Measurements from ENCODE around the gene SPTBN5. TPM values are rescaled to one million over a fixed set of nuclear protein-coding genes. Genes with fewer than 3 reads are reported as not detected.

Gene SPTBN5
- total RNA-seq, 1 experiment from 2014 or later: 1.2 TPM

DNA sequence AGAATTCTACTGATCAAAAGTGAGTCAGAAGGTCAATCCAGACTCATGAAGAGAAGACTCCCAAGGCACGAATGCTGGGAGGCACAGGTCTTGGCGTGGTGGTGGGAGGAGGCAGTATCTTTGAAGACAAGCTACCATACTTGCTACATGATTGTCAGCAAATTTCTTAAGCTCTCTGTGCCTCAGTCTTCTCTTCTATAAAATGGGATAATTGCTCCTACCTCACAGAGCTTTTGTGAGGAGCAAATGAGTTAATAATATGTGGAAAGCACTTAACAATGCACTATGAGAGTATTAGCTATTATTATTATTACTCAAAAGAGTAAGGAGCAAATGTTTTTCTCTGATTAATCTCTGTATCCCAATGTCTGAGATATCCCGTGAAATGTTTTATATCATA lies 42.3 kb upstream of the SPTBN5 start (continued):
- TF ChIP-seq, protein P1, sequence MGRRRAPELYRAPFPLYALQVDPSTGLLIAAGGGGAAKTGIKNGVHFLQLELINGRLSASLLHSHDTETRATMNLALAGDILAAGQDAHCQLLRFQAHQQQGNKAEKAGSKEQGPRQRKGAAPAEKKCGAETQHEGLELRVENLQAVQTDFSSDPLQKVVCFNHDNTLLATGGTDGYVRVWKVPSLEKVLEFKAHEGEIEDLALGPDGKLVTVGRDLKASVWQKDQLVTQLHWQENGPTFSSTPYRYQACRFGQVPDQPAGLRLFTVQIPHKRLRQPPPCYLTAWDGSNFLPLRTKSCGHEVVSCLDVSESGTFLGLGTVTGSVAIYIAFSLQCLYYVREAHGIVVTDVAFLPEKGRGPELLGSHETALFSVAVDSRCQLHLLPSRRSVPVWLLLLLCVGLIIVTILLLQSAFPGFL (CRISPR knock-in tag; IDR thresholded peaks at IDR 0.05; ENCODE audit: borderline replicate concordance): no peak
- TF ChIP-seq, protein P2, sequence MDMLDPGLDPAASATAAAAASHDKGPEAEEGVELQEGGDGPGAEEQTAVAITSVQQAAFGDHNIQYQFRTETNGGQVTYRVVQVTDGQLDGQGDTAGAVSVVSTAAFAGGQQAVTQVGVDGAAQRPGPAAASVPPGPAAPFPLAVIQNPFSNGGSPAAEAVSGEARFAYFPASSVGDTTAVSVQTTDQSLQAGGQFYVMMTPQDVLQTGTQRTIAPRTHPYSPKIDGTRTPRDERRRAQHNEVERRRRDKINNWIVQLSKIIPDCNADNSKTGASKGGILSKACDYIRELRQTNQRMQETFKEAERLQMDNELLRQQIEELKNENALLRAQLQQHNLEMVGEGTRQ (CRISPR knock-in tag; IDR thresholded peaks at IDR 0.05): no peak
- TF ChIP-seq ESRRA (CRISPR knock-in tag; IDR thresholded peaks at IDR 0.05; ENCODE audit: borderline replicate concordance) (no peak), TEAD4 (CRISPR knock-in tag; IDR thresholded peaks at IDR 0.05) (no peak), FOXP1 (CRISPR knock-in tag; IDR thresholded peaks at IDR 0.05; ENCODE audit: borderline replicate concordance) (no peak), MYBL2 (CRISPR knock-in tag; IDR thresholded peaks at IDR 0.05) (no peak)
- TF ChIP-seq, protein P3, sequence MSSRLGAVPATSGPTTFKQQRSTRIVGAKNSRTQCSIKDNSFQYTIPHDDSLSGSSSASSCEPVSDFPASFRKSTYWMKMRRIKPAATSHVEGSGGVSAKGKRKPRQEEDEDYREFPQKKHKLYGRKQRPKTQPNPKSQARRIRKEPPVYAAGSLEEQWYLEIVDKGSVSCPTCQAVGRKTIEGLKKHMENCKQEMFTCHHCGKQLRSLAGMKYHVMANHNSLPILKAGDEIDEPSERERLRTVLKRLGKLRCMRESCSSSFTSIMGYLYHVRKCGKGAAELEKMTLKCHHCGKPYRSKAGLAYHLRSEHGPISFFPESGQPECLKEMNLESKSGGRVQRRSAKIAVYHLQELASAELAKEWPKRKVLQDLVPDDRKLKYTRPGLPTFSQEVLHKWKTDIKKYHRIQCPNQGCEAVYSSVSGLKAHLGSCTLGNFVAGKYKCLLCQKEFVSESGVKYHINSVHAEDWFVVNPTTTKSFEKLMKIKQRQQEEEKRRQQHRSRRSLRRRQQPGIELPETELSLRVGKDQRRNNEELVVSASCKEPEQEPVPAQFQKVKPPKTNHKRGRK (CRISPR knock-in tag; IDR thresholded peaks at IDR 0.05; ENCODE audit: borderline replicate concordance): no peak
- TF ChIP-seq, protein P4, sequence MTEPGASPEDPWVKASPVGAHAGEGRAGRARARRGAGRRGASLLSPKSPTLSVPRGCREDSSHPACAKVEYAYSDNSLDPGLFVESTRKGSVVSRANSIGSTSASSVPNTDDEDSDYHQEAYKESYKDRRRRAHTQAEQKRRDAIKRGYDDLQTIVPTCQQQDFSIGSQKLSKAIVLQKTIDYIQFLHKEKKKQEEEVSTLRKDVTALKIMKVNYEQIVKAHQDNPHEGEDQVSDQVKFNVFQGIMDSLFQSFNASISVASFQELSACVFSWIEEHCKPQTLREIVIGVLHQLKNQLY (CRISPR knock-in tag; IDR thresholded peaks at IDR 0.05): no peak
- TF ChIP-seq, protein P5, sequence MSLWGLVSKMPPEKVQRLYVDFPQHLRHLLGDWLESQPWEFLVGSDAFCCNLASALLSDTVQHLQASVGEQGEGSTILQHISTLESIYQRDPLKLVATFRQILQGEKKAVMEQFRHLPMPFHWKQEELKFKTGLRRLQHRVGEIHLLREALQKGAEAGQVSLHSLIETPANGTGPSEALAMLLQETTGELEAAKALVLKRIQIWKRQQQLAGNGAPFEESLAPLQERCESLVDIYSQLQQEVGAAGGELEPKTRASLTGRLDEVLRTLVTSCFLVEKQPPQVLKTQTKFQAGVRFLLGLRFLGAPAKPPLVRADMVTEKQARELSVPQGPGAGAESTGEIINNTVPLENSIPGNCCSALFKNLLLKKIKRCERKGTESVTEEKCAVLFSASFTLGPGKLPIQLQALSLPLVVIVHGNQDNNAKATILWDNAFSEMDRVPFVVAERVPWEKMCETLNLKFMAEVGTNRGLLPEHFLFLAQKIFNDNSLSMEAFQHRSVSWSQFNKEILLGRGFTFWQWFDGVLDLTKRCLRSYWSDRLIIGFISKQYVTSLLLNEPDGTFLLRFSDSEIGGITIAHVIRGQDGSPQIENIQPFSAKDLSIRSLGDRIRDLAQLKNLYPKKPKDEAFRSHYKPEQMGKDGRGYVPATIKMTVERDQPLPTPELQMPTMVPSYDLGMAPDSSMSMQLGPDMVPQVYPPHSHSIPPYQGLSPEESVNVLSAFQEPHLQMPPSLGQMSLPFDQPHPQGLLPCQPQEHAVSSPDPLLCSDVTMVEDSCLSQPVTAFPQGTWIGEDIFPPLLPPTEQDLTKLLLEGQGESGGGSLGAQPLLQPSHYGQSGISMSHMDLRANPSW (CRISPR knock-in tag; conservative IDR thresholded peaks at IDR 0.05; ENCODE audit: low read depth): no peak

DNA sequence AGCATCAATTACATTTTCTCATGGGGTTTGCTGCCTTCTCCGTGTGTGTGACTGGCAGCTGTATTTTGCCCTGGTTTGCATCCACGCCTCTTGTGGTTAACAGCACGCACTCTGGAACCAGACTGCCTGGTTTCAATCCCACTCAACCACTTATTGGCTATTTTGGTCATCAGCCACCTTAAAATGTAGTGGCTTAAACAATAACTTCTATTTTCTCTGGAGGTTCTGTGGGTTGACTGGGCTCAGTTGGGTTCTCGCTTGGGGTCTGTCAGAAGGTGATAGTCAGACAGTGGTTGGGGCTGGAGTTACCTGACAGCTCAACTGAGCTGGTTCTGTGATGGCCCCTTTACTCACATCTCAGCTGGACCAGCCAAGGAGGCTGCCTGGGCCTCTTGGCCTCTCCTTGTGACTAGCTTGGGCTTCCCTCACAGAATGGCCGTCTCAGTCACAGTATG lies 41.7 kb upstream of the SPTBN5 start:
- Mint-ChIP-seq H3K27ac (peak overlapping the region; percentile 31; the same call in 1 of the 2 replicates), H3K27me3 (ENCODE audit: low read depth) (no peaks in the 10 kb centered on the region), H3K36me3 (peaks cover 13% of the 10 kb centered on the region; the same call in 1 of the 2 replicates), H3K4me3 (no peak overlapping the region), H3K9me3 (no peaks in the 10 kb centered on the region), H3K4me1 (peaks cover 34% of the 10 kb centered on the region)
- no peak for TF ChIP-seq NFE2L1 (CRISPR knock-in tag; IDR thresholded peaks at IDR 0.05)
- CTCF ChIA-PET: interaction anchor here (1.0 to 1.4 kb wide), 2 partner anchors 31 to 54 kb away, joined by 3 to 4 read pairs; no protein-coding TSS in a partner anchor
- ATAC-seq (no peak), DNase-seq (ENCODE audit: low spot score) (no peak)
- POLR2A ChIA-PET: no interaction called here

DNA sequence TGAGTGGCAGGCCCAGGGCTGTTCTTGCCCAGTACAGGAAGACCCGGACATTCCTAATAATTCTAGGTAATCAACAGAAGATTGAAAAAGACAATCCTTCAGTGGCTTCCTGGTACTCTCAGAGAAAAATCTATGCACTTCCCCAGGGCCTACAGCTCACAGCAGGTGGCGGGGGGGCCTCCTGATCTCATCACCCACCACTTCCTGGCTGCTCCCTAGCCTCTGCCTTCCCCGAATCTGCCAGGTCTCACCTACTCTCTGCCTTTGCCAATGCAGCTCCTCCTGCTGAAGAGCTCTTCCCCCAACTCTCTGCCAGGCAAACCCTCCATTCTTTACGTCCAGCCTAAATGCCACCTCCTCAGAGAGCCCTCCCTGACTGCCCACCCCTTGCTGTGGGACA lies 41.0 kb upstream of the SPTBN5 start:
- Mint-ChIP-seq H3K27ac (peak overlapping the region; percentile 72), H3K27me3 (ENCODE audit: low read depth) (no peaks in the 10 kb centered on the region), H3K36me3 (peaks cover 8% of the 10 kb centered on the region; the same call in 1 of the 2 replicates), H3K4me3 (no peak overlapping the region), H3K9me3 (no peaks in the 10 kb centered on the region), H3K4me1 (peaks cover 34% of the 10 kb centered on the region)
- no peak for DNase-seq (ENCODE audit: low spot score)
- TF ChIP-seq, protein P6, sequence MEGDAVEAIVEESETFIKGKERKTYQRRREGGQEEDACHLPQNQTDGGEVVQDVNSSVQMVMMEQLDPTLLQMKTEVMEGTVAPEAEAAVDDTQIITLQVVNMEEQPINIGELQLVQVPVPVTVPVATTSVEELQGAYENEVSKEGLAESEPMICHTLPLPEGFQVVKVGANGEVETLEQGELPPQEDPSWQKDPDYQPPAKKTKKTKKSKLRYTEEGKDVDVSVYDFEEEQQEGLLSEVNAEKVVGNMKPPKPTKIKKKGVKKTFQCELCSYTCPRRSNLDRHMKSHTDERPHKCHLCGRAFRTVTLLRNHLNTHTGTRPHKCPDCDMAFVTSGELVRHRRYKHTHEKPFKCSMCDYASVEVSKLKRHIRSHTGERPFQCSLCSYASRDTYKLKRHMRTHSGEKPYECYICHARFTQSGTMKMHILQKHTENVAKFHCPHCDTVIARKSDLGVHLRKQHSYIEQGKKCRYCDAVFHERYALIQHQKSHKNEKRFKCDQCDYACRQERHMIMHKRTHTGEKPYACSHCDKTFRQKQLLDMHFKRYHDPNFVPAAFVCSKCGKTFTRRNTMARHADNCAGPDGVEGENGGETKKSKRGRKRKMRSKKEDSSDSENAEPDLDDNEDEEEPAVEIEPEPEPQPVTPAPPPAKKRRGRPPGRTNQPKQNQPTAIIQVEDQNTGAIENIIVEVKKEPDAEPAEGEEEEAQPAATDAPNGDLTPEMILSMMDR (IDR thresholded peaks at IDR 0.05): no peak
- no peak for TF ChIP-seq JAZF1 (CRISPR knock-in tag; IDR thresholded peaks at IDR 0.05)
- no peak for TF ChIP-seq SOX15 (CRISPR knock-in tag; IDR thresholded peaks at IDR 0.05)
- no peak for TF ChIP-seq KAT7 (CRISPR knock-in tag; IDR thresholded peaks at IDR 0.05; ENCODE audit: borderline replicate concordance)
- peak; percentile 62 for ATAC-seq
- ChIA-PET CTCF (interaction anchor here (1.0 to 1.4 kb wide), 3 partner anchors 15 to 55 kb away, joined by 3 to 4 read pairs (median 3); no protein-coding TSS in a partner anchor), POLR2A (interaction anchor here (0.6 kb wide), 1 partner anchor 126 kb away, joined by 4 read pairs; no protein-coding TSS in a partner anchor)
